Epidermal melanocyte (primary cell): ENCODE data around the gene DPP6.

Experiments used
- DNase-seq: peaks from one replicate; pipeline ENCODE4 v3.0.0; 2011; ENCODE audit warnings: low spot score; ENCODE audit not compliant: insufficient read length

DPP6 gene

GRCh38 chr7:154336295-154336694, 284.1 kb downstream of the DPP6 start:
- no peak for DNase-seq

- no peak for DNase-seq
These were observed 286.7 kb downstream of the DPP6 start for GRCh38 chr7:154338701-154339506.

GRCh38 chr7:154342971-154343633, 290.9 kb downstream of the DPP6 start:
- no peak for DNase-seq

GRCh38 chr7:154343778-154344412, 291.7 kb downstream of the DPP6 start:
- no peak for DNase-seq

GRCh38 chr7:154345093-154345492, 292.9 kb downstream of the DPP6 start:
- no peak for DNase-seq

GRCh38 chr7:154347700-154348266, 295.6 kb downstream of the DPP6 start:
- no peak for DNase-seq

GRCh38 chr7:154350892-154351291, 298.7 kb downstream of the DPP6 start:
- no peak for DNase-seq

- no peak for DNase-seq
These were observed 301.2 kb downstream of the DPP6 start for GRCh38 chr7:154353355-154353767.

GRCh38 chr7:154364170-154364569, 312.0 kb downstream of the DPP6 start:
- no peak for DNase-seq

- DNase-seq: no peak
These were observed 319.2 kb downstream of the DPP6 start for GRCh38 chr7:154371424-154371823.

GRCh38 chr7:154372011-154372601, 319.9 kb downstream of the DPP6 start:
- no peak for DNase-seq

GRCh38 chr7:154373956-154374355, 321.8 kb downstream of the DPP6 start:
- DNase-seq: no peak

GRCh38 chr7:154375956-154376355, 323.8 kb downstream of the DPP6 start:
- DNase-seq: no peak

GRCh38 chr7:154380771-154381170, 328.6 kb downstream of the DPP6 start:
- no peak for DNase-seq

- no peak for DNase-seq
These were observed 330.8 kb downstream of the DPP6 start for GRCh38 chr7:154383045-154383444.

- DNase-seq: no peak
These were observed 333.0 kb downstream of the DPP6 start for GRCh38 chr7:154385214-154385613.

- no peak for DNase-seq
These were observed 335.1 kb downstream of the DPP6 start for GRCh38 chr7:154387252-154387651.

- no peak for DNase-seq
These were observed 336.2 kb downstream of the DPP6 start for GRCh38 chr7:154388412-154388811.

GRCh38 chr7:154388999-154389398, 336.8 kb downstream of the DPP6 start:
- DNase-seq: no peak

- no peak for DNase-seq
These were observed 338.8 kb downstream of the DPP6 start for GRCh38 chr7:154390961-154391360.

GRCh38 chr7:154394804-154395203, 342.6 kb downstream of the DPP6 start:
- DNase-seq: no peak

GRCh38 chr7:154406312-154406711, 354.1 kb downstream of the DPP6 start:
- DNase-seq: no peak
